Hepatocyte (in vitro differentiated cells): ENCODE results near the gene PRKCZ.

ENCODE experiments used
- CTCF ChIP-seq: fragments of 200-600 bp; sonication (generic); IDR thresholded peaks from 2 replicates; pipeline ENCODE4 v1.5.1; 2016; ENCODE audit warnings: antibody characterized with exemption, mild to moderate bottlenecking; ENCODE audit not compliant: poor library complexity
- EZH2phosphoT487 ChIP-seq: fragments of 200-600 bp; sonication (generic); IDR thresholded peaks from one replicate; pipeline ENCODE4 v1.6.1; 2018; ENCODE audit warnings: antibody characterized with exemption, mild to moderate bottlenecking, low read depth, moderate library complexity; ENCODE audit not compliant: unreplicated experiment, severe bottlenecking

- TF ChIP-seq CTCF (peak; percentile 8), EZH2phosphoT487 (no peak)
Measured at GRCh38 chr1:2098301-2098698, 48.1 kb downstream of the PRKCZ start.
